Heart right ventricle (tissue), 16 donors: ENCODE measurements around the gene MXD4. TPM values are rescaled to one million over a fixed set of nuclear protein-coding genes. Genes with fewer than 3 reads are reported as not detected.

Experiments used
- ATAC-seq, 8 donors: fragments of 200-7000 bp; cut with Tn5 transposase; one replicate each; pipeline ENCODE4 v1.9.1; 2020; ENCODE audit warnings: mild to moderate bottlenecking in 8 of 8, moderate library complexity in 8 of 8, moderate number of reproducible peaks in 1 of 8
- DNase-seq, 2 donors: peaks; one replicate each; pipeline ENCODE4 v3.0.0-alpha.2; 2020
- H3K27ac ChIP-seq, 10 donors: fragments of 200-600 bp; sonication (generic) in 2 of 10; one replicate each; pipeline versions ENCODE4 v1.5.0 to v1.8.0; 2020 to 2022; ENCODE audit warnings: mild to moderate bottlenecking in 3 of 10
- H3K27me3 ChIP-seq, 7 donors: fragments of 200-600 bp; one replicate each; pipeline ENCODE4 v1.8.0; 2021 to 2022; ENCODE audit warnings: mild to moderate bottlenecking in 2 of 7
- H3K36me3 ChIP-seq, 9 donors: fragments of 200-600 bp; sonication (generic) in 1 of 9; one replicate each; pipeline versions ENCODE4 v1.5.0 to v1.8.0; 2020 to 2022; ENCODE audit warnings: mild to moderate bottlenecking in 2 of 9
- H3K4me1 ChIP-seq, 9 donors: fragments of 200-600 bp; sonication (generic) in 1 of 9; one replicate each; pipeline versions ENCODE4 v1.5.0 to v1.8.0; 2020 to 2022; ENCODE audit warnings: mild to moderate bottlenecking in 4 of 9
- H3K4me3 ChIP-seq, 10 donors: fragments of 200-600 bp; sonication (generic) in 2 of 10; one replicate each; pipeline versions ENCODE4 v1.5.0 to v1.8.0; 2020 to 2022; ENCODE audit warnings: mild to moderate bottlenecking in 7 of 10, moderate library complexity in 2 of 10
- H3K9me3 ChIP-seq, 11 donors: fragments of 200-600 bp in 10 of 11; sonication (generic) in 2 of 11; one replicate each; pipeline versions ENCODE4 v1.5.0 to v1.8.0; 2013 to 2022; ENCODE audit warnings: mild to moderate bottlenecking in 2 of 11, control low read depth in 1 of 11, moderate library complexity in 1 of 11
- WGBS, 2 donors: extraction: QIAGEN DNeasy Blood & Tissue Kit; methylation state at CpG; one replicate each; pipeline ENCODE4 v1.1.7; 2013; ENCODE audit warnings: inconsistent platforms in 1 of 2; 5-methylcytosine and 5-hydroxymethylcytosine counted together
- intact Hi-C, 10 donors: fragments of 100-400 bp; cut with DNase I; formaldehyde crosslinking; loops; one replicate each; pipeline versions ENCODE4 v1.11.1 to v1.14.2; 2022
- polyA plus RNA-seq, 2 donors: library from polyadenylated mRNA; stranded (reverse); fragments of 200-250 nt; gene quantifications; one replicate each; pipeline ENCODE4 v1.2.3, GENCODE V29; 2013
- total RNA-seq, 10 donors: library from RNA; stranded (reverse); fragmentation: NEBNext Ultra II Directional in 3 of 10; extraction: Animal tissue kit (Norgen Biotek cat#: 25700) in 3 of 10; gene quantifications; one replicate each; pipeline versions ENCODE4 v1.2.1 to v1.2.4, GENCODE V29; 2021 to 2023
- TF ChIP-seq, protein P1 (sequence below), 9 donors: fragments of 200-600 bp; sonication (generic) in 2 of 9; IDR thresholded peaks; one replicate each; pipeline versions ENCODE4 v1.5.0 to v1.8.0; 2021 to 2022; ENCODE audit warnings: antibody characterized with exemption in 9 of 9, mild to moderate bottlenecking in 5 of 9, moderate library complexity in 1 of 9
- donor health status: Arrhythmogenic right ventricular cardiomyopathy.
- donor health status: ischemic (EF 13 %, LVEDD 7.1; RV severe dilation, severe dysfunction).
- donor health status: healthy with polysubstance abuse.
- donor health status: DM: no; HTN: yes; CAD: no.
- donor health status: DM: no; HTN: no; CAD: no.
- donor health status: ischemic (EF 25% LVEDD 6.9; RV normal size, moderate dysfunction).
- donor health status: ischemic (EF 25% LVEDD 5.7; RV mildly dilated, moderate dysfunction).
- donor health status: healthy.
- donor health status: DM: yes; HTN: yes; CAD: no.
- donor health status: Ischemic cardiomyopathy.
- donor health status: ischemic (EF 35%, LVEDD 5.7; RV mildly dilated, moderate dysfunction).
- donor health status: nonischemic (EF 11% LVEDD 7.7; RV severe dilation, severe dysfunction).
- donor health status: DM: yes; HTN: yes; CAD: no.
- donor health status: PGD.
- donor health status: ischemic (EF 29% LVEDD 5.4; RV normal size, mild dysfunction).
- donor health status: nonischemic (EF 23%, LVEDD 6.1; RV moderate dilation, normal function).

Gene MXD4
- total and polyA plus RNA-seq, 12 donors = 19.1 to 82.2 (median 28.2) TPM

DNA sequence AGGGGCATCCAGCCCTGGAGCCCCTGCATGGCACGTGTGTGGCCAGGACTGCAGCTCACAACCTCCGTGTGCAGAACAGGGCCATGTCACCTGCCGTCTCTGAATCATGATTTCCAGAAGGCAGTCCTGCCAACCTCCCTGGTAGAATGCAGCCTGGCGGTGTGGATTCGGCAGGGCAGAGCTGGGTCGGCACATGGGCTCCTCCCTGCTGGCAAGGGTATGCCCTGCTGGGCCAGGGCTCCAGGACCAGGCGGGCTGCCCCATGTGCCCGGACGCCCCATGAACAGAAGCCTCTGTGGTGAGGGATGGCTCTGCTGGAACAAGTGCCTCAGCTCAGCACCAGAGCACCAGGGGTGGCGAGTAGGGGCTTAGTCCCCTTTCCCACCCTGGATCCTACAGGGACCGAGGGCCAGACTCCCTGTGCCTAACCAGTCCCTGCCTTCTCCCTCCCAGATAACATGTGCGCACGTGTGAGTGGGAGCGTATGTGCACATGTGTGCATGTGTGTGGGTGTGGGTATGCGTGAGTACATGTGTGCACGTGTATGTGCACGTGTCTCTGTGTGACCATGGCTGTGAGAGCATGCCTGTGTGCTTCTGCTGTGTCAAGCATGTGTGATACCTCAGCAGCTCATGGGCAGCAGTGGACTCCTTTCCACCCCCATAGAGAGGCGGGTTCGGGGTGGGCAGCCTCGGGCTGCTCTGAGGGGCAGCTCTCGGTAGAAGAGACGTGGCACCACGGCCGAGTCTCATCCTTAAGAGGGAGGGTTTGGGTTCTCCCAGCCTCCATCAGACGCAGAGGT lies 10.3 kb upstream of the MXD4 start:
- Histone ChIP-seq H3K4me3 (no peak overlapping the region), H3K9me3 (no peaks in the 10 kb centered on the region), H3K27ac (no peak overlapping the region), H3K36me3 (no peaks in the 10 kb centered on the region), H3K27me3 (no peaks in the 10 kb centered on the region), H3K4me1 (peaks cover 0 to 17% (median 0%) of the 10 kb centered on the region in 9 donors)
- no peak for ATAC-seq
- DNase-seq = peak in 1 of 2 donors; percentile 3
- intact Hi-C loops = loop anchor here in 1 of 10 donors (10.0 kb wide), 1 partner anchor 133 kb away; no protein-coding TSS in a partner anchor
- TF ChIP-seq, protein P1, sequence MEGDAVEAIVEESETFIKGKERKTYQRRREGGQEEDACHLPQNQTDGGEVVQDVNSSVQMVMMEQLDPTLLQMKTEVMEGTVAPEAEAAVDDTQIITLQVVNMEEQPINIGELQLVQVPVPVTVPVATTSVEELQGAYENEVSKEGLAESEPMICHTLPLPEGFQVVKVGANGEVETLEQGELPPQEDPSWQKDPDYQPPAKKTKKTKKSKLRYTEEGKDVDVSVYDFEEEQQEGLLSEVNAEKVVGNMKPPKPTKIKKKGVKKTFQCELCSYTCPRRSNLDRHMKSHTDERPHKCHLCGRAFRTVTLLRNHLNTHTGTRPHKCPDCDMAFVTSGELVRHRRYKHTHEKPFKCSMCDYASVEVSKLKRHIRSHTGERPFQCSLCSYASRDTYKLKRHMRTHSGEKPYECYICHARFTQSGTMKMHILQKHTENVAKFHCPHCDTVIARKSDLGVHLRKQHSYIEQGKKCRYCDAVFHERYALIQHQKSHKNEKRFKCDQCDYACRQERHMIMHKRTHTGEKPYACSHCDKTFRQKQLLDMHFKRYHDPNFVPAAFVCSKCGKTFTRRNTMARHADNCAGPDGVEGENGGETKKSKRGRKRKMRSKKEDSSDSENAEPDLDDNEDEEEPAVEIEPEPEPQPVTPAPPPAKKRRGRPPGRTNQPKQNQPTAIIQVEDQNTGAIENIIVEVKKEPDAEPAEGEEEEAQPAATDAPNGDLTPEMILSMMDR (IDR thresholded peaks at IDR 0.05) = no peak
- 92% methylated on average over 25 of the region's 25 CpGs for WGBS, 2 donors

- TF ChIP-seq, protein P1 (IDR thresholded peaks at IDR 0.05) = no peak
Measured at GRCh38 chr4:2271279-2272025, 9.5 kb upstream of the MXD4 start.

DNA sequence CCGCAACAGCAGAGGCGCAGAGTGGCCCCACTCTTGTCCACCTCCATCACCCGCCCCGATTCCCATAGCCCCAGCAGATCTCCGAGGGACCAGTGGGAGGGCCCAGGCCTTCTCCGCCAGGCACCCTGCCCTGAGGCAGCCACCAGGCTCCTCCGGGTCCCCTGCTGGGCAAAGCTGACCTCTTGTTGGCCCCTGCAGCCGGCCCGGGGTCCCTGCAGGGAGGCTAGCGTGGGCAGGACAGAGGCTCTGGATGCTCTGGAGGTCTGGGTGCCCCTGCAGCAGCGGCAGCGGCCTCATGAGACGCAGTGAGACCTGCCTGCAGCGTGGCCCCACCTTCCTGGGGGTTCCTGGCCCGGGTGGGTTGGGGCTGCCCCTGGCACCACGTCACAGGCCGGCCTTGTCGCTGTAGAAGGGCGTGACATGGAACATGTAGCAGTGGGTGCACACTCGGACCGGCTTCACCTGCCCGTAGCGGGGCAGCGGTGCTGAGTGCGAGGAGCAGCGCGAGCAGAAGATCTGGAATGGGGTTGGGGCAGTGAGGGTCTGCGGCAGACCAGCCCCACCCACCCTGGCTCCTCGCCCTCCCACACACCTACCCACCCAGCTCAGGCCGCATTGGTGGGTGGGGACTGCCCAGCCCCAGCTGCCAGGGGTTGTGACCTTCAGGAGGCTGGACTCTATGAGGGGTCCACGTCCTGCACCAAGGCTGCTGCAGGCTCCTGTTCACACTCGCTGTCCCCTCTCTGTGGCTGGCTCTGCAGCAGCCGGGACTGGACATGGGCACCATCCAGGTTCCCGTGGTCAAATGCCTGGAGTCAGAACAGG lies 8.6 kb upstream of the MXD4 start:
- TF ChIP-seq, protein P1 (IDR thresholded peaks at IDR 0.05) = no peak
- no peak for ATAC-seq
- peak in 1 of 2 donors; percentile 10 for DNase-seq
- 89 to 93% methylated on average over 34 of the region's 34 CpGs for WGBS, 2 donors
- H3K27me3 ChIP-seq = no peaks in the 10 kb centered on the region
- no peak overlapping the region for H3K27ac ChIP-seq
- no peaks in the 10 kb centered on the region for H3K9me3 ChIP-seq
- H3K36me3 ChIP-seq = no peaks in the 10 kb centered on the region
- H3K4me3 ChIP-seq = no peak overlapping the region
- peaks cover 4 to 34% (median 14%) of the 10 kb centered on the region in 9 donors for H3K4me1 ChIP-seq
- intact Hi-C loops = loop anchor here in 1 of 10 donors (10.0 kb wide), 1 partner anchor 134 kb away; no protein-coding TSS in a partner anchor

More at GRCh38 chr4:2271279-2272025, 9.5 kb upstream of the MXD4 start:
- Histone ChIP-seq H3K27me3 (no peaks in the 10 kb centered on the region), H3K36me3 (no peaks in the 10 kb centered on the region), H3K9me3 (no peaks in the 10 kb centered on the region), H3K27ac (no peak overlapping the region), H3K4me1 (peaks cover 0 to 25% (median 5%) of the 10 kb centered on the region in 9 donors), H3K4me3 (no peak overlapping the region)
- DNase-seq (peak in 1 of 2 donors; percentile 9), ATAC-seq (no peak)
- intact Hi-C loops = loop anchor here in 1 of 10 donors (10.0 kb wide), 1 partner anchor 133 kb away; no protein-coding TSS in a partner anchor
- WGBS, 2 donors = 84 to 88% methylated on average over 27 of the region's 27 CpGs
